HepG2 (cell line): ENCODE results near the gene CBFA2T2. TPM values are rescaled to one million over a fixed set of nuclear protein-coding genes. Genes with fewer than 3 reads are reported as not detected.

Experiments
- ATF4 ChIP-seq, 2 experiments: fragments of 450-650 bp in 1 of 2; sonication (generic) in 1 of 2; formaldehyde crosslinking; IDR thresholded peaks; 2 replicates each; pipeline versions ENCODE4 v1.5.0 to v1.8.0; 2020 to 2022; ENCODE audit warnings: mild to moderate bottlenecking in 1 of 2, missing genetic modification reagents in 1 of 2
- DMAP1 ChIP-seq: IDR thresholded peaks from 2 replicates; pipeline ENCODE4 v1.6.1; 2016
- ESRRA ChIP-seq: sonication (generic); formaldehyde crosslinking; IDR thresholded peaks from 2 replicates; pipeline ENCODE4 v1.5.1; 2020; ENCODE audit warnings: mild to moderate bottlenecking, low read depth, missing genetic modification reagents
- HOXA3 ChIP-seq: sonication (generic); formaldehyde crosslinking; IDR thresholded peaks from 2 replicates; pipeline ENCODE4 v1.5.0; 2020; ENCODE audit warnings: missing genetic modification reagents
- JUNB ChIP-seq: sonication (generic); formaldehyde crosslinking; IDR thresholded peaks from 2 replicates; pipeline ENCODE4 v1.8.0; 2022; ENCODE audit warnings: missing genetic modification reagents, mild to moderate bottlenecking, borderline replicate concordance
- KLF16 ChIP-seq, 2 experiments: sonication (generic) in 1 of 2; formaldehyde crosslinking in 1 of 2; IDR thresholded peaks; 2 replicates each; pipeline versions ENCODE4 v1.6.1 to v1.8.0; 2016 to 2023; ENCODE audit warnings: missing genetic modification reagents in 2 of 2, missing compliant biosample characterization in 1 of 2
- LCORL ChIP-seq, 2 experiments: fragments of 450-650 bp in 1 of 2; sonication (generic) in 1 of 2; formaldehyde crosslinking in 1 of 2; IDR thresholded peaks; 2 replicates each; pipeline versions ENCODE4 v1.5.0 to v1.6.1; 2017 to 2020; ENCODE audit warnings: antibody characterized with exemption in 1 of 2, missing genetic modification reagents in 1 of 2
- MBD4 ChIP-seq: IDR thresholded peaks from 2 replicates; pipeline ENCODE4 v1.6.1; 2012; ENCODE audit warnings: low read length, inconsistent platforms, borderline replicate concordance
- MTF2 ChIP-seq: sonication (generic); formaldehyde crosslinking; IDR thresholded peaks from 2 replicates; pipeline ENCODE4 v1.5.0; 2020; ENCODE audit warnings: missing genetic modification reagents, borderline replicate concordance
- NFE2L1 ChIP-seq: sonication (generic); formaldehyde crosslinking; IDR thresholded peaks from 2 replicates; pipeline ENCODE4 v1.4.0; 2020; ENCODE audit warnings: missing genetic modification reagents, mild to moderate bottlenecking, borderline replicate concordance
- NFYC ChIP-seq: IDR thresholded peaks from 2 replicates; pipeline ENCODE4 v1.6.1; 2016; ENCODE audit warnings: missing genetic modification reagents, missing compliant biosample characterization
- NR0B2 ChIP-seq: sonication (generic); formaldehyde crosslinking; IDR thresholded peaks from 2 replicates; pipeline ENCODE4 v1.4.0; 2020; ENCODE audit warnings: mild to moderate bottlenecking, missing genetic modification reagents
- PHF8 ChIP-seq: sonication (generic); formaldehyde crosslinking; IDR thresholded peaks from 2 replicates; pipeline ENCODE4 v1.5.0; 2020; ENCODE audit warnings: missing genetic modification reagents
- SIN3B ChIP-seq: fragments of 150-350 bp; IDR thresholded peaks from 2 replicates; pipeline ENCODE4 v1.6.1; 2014; ENCODE audit warnings: low read length
- SKIL ChIP-seq: sonication (generic); formaldehyde crosslinking; IDR thresholded peaks from 2 replicates; pipeline ENCODE4 v1.8.0; 2022; ENCODE audit warnings: missing genetic modification reagents, mild to moderate bottlenecking, moderate library complexity, borderline replicate concordance
- THAP9 ChIP-seq: sonication (generic); formaldehyde crosslinking; IDR thresholded peaks from 2 replicates; pipeline ENCODE4; 2020; ENCODE audit warnings: missing genetic modification reagents, mild to moderate bottlenecking, borderline replicate concordance
- ZBTB42 ChIP-seq: sonication (generic); formaldehyde crosslinking; IDR thresholded peaks from 2 replicates; pipeline ENCODE4 v1.5.0; 2020; ENCODE audit warnings: mild to moderate bottlenecking, missing genetic modification reagents
- ZBTB43 ChIP-seq: sonication (generic); formaldehyde crosslinking; conservative IDR thresholded peaks from 2 replicates; pipeline ENCODE4 v1.4.0; 2020; ENCODE audit warnings: missing genetic modification reagents
- ZNF703 ChIP-seq: sonication (generic); formaldehyde crosslinking; IDR thresholded peaks from 2 replicates; pipeline ENCODE4 v1.5.1; 2020; ENCODE audit warnings: missing genetic modification reagents, mild to moderate bottlenecking, moderate library complexity, borderline replicate concordance
- ZNF709 ChIP-seq: sonication (generic); formaldehyde crosslinking; IDR thresholded peaks from 2 replicates; pipeline ENCODE4 v1.5.0; 2020; ENCODE audit warnings: mild to moderate bottlenecking, missing genetic modification reagents
- ZNF772 ChIP-seq: sonication (generic); formaldehyde crosslinking; IDR thresholded peaks from 2 replicates; pipeline ENCODE4 v1.5.0; 2020; ENCODE audit warnings: mild to moderate bottlenecking, missing genetic modification reagents
- ZSCAN12 ChIP-seq: sonication (generic); formaldehyde crosslinking; IDR thresholded peaks from 2 replicates; pipeline ENCODE4 v1.9.0; 2021; ENCODE audit warnings: mild to moderate bottlenecking, missing genetic modification reagents
- polyA plus RNA-seq, 8 experiments: library from polyadenylated mRNA; depleted of rRNA in 3 of 8; stranded (reverse) in 7 of 8; unstranded in 1 of 8; fragments of >200 nt; fragmentation: Illumina TruSeq in 4 of 8; extraction: Trizol in 4 of 8; gene quantifications; 2 replicates each; pipeline versions ENCODE4 v1.2.1 to v1.2.3, GENCODE V29; 2011 to 2016; ENCODE audit warnings: low read depth in 4 of 8, missing spikeins in 1 of 8, mixed read lengths in 1 of 8; ENCODE audit not compliant: insufficient read depth in 1 of 8
- total RNA-seq, 5 experiments: library from RNA; depleted of rRNA; stranded (reverse); fragments of >200 nt; fragmentation: Illumina TruSeq; extraction: Trizol; gene quantifications; 2 replicates each; pipeline ENCODE4 v1.2.3, GENCODE V29; 2016; ENCODE audit warnings: low read depth in 1 of 5

The CBFA2T2 gene
- total and polyA plus RNA-seq, 2 of the 13 experiments (the other 11 are each of a cell fraction or from before 2014, with no cell fraction given), result 6.3 to 21.2 TPM

GRCh38 chr20:33653218-33653899 is 163.5 kb downstream of the CBFA2T2 start (continued):
- no peak for TF ChIP-seq ATF4 (CRISPR knock-in tag; IDR thresholded peaks at IDR 0.05)
- TF ChIP-seq THAP9 (CRISPR knock-in tag), result peak; percentile 48; the same call in 1 of the 2 replicates
- TF ChIP-seq KLF16 (CRISPR knock-in tag; IDR thresholded peaks at IDR 0.05), result no peak
- TF ChIP-seq ZNF709 (CRISPR knock-in tag), result no peak
- TF ChIP-seq SKIL (CRISPR knock-in tag), result no peak
- TF ChIP-seq LCORL (IDR thresholded peaks at IDR 0.05), result no peak
- no peak; the same call in 1 of the 2 replicates for TF ChIP-seq LCORL (CRISPR knock-in tag; IDR thresholded peaks at IDR 0.05)
- no peak for TF ChIP-seq PHF8 (CRISPR knock-in tag)
- TF ChIP-seq ZSCAN12 (CRISPR knock-in tag), result no peak
- no peak for TF ChIP-seq MBD4
- TF ChIP-seq ZNF772, result 0 out of 2 replicates have a peak, but pooled peaks have one; percentile 52
- TF ChIP-seq JUNB (CRISPR knock-in tag), result no peak
- no peak for TF ChIP-seq MTF2 (CRISPR knock-in tag)
- TF ChIP-seq HOXA3 (CRISPR knock-in tag), result peak; percentile 43; the same call in 1 of the 2 replicates
- TF ChIP-seq ZBTB42, result no peak
- TF ChIP-seq NFE2L1 (CRISPR knock-in tag), result no peak
- no peak for TF ChIP-seq DMAP1 (CRISPR knock-in tag)
- TF ChIP-seq ESRRA, result no peak
- TF ChIP-seq ZNF703 (CRISPR knock-in tag), result no peak
- TF ChIP-seq NFYC (CRISPR knock-in tag), result no peak
- TF ChIP-seq SIN3B, result no peak
- TF ChIP-seq ZBTB43 (CRISPR knock-in tag), result no peak
- TF ChIP-seq NR0B2 (CRISPR knock-in tag), result no peak
